Right lobe of liver (tissue), 6 donors: Measurements from ENCODE around the gene AWAT1. TPM values are rescaled to one million over a fixed set of nuclear protein-coding genes. Genes with fewer than 3 reads are reported as not detected.
"Not testable (repeated sequence)": the region's sequence is repeated elsewhere in the genome, so short reads cannot be mapped to it uniquely, and the experiment has no call there.

ENCODE experiments used
- ATAC-seq, 4 donors: fragments of 200-7000 bp; cut with Tn5 transposase; one replicate each; pipeline ENCODE4 v1.9.1; 2020; ENCODE audit warnings: mild to moderate bottlenecking in 4 of 4, moderate library complexity in 4 of 4
- DNase-seq, 3 donors: peaks; one replicate each; pipeline ENCODE4 v3.0.0-alpha.2; 2020
- H3K27ac ChIP-seq, 3 donors: fragments of 200-600 bp; one replicate each; pipeline ENCODE4 v1.8.0; 2022
- H3K27me3 ChIP-seq, 2 donors: fragments of 200-600 bp; one replicate each; pipeline ENCODE4 v1.8.0; 2022
- H3K36me3 ChIP-seq, 4 donors: fragments of 200-600 bp; sonication (generic) in 1 of 4; one replicate each; pipeline versions ENCODE4 v1.5.1 to v1.8.0; 2017 to 2022; ENCODE audit warnings: control low read depth in 1 of 4
- H3K4me1 ChIP-seq, 4 donors: fragments of 200-600 bp; sonication (generic) in 1 of 4; one replicate each; pipeline versions ENCODE4 v1.5.1 to v1.8.0; 2017 to 2022; ENCODE audit warnings: control low read depth in 1 of 4
- H3K4me3 ChIP-seq, 3 donors: fragments of 200-600 bp; one replicate each; pipeline ENCODE4 v1.8.0; 2022
- H3K9me3 ChIP-seq, 4 donors: fragments of 200-600 bp; sonication (generic) in 1 of 4; one replicate each; pipeline versions ENCODE4 v1.5.1 to v1.8.0; 2017 to 2022; ENCODE audit warnings: control low read depth in 1 of 4
- POLR2A ChIP-seq: fragments of 450-650 bp; IDR thresholded peaks from one replicate; pipeline ENCODE4 v1.6.1; 2017; ENCODE audit warnings: antibody characterized with exemption, mild to moderate bottlenecking
- WGBS: methylation state at CpG from one replicate; pipeline ENCODE4 v1.1.6; 2018; ENCODE audit warnings: low coverage, low lambda C conversion rate; ENCODE audit not compliant: insufficient coverage; ENCODE audit errors: missing lambda C conversion rate; 5-methylcytosine and 5-hydroxymethylcytosine counted together
- intact Hi-C, 2 donors: fragments of 100-400 bp; cut with DNase I; formaldehyde crosslinking; loops; one replicate each; pipeline versions ENCODE4 v1.11.2 to v1.14.1; 2022
- total RNA-seq, 6 experiments: library from RNA; depleted of rRNA in 2 of 6; stranded (reverse); fragments of >200 nt in 2 of 6; fragmentation: NEBNext Ultra II Directional in 3 of 6; extraction: Animal tissue kit (Norgen Biotek cat#: 25700) in 3 of 6; gene quantifications; one replicate each; pipeline versions ENCODE4 v1.1.0 to v1.2.4, GENCODE V29; 2016 to 2023
- TF ChIP-seq, protein P1 (sequence below), 4 donors: fragments of 200-600 bp in 3 of 4; fragments of 450-650 bp in 1 of 4; IDR thresholded peaks; one replicate each; pipeline versions ENCODE4 v1.5.1 to v1.8.0; 2016 to 2022; ENCODE audit warnings: antibody characterized with exemption in 4 of 4, mild to moderate bottlenecking in 2 of 4
- donor health status: DM: no; HTN: yes; CAD: no.
- donor health status: DM: no; HTN: no; CAD: no.
- donor health status: DM: no; HTN: no; CAD: no.
- donor health status: DM: no; HTN: yes; CAD: no.
- donor health status: DM: no; HTN: yes; CAD: no.

The AWAT1 gene
- total RNA-seq, 6 experiments from 2014 or later, result not detected

DNA sequence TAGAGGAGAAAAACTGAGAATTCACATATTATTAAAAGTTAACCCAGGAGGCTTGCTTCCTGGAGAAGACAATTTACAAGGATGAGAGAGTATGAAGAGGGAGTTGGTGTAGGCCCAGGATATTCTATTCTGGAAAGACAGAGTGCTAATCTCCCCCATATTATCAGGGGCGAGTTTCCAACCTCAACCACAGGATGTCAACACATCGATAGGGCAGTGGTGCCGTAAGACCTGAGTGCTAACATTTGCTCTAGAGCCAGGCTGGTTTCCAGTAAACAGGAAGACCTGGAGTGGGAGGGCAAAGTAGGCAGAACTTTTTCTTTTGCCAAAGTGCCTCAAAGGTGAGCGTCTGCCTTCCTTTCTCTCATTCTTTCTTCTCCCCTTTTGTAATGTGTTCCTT, 2.8 kb upstream of the AWAT1 start:
- no peak overlapping the region for H3K27ac ChIP-seq
- intact Hi-C loops, result no loop called here
- H3K9me3 ChIP-seq, result no peaks in the 10 kb centered on the region
- no peaks in the 10 kb centered on the region for H3K27me3 ChIP-seq
- no peaks in the 10 kb centered on the region for H3K4me1 ChIP-seq
- ATAC-seq, result peak in 3 of 4 donors; percentile 65 to 91 (median 80)
- H3K4me3 ChIP-seq, result no peak overlapping the region
- DNase-seq, result no peak
- no peak for TF ChIP-seq POLR2A
- TF ChIP-seq, protein P1, sequence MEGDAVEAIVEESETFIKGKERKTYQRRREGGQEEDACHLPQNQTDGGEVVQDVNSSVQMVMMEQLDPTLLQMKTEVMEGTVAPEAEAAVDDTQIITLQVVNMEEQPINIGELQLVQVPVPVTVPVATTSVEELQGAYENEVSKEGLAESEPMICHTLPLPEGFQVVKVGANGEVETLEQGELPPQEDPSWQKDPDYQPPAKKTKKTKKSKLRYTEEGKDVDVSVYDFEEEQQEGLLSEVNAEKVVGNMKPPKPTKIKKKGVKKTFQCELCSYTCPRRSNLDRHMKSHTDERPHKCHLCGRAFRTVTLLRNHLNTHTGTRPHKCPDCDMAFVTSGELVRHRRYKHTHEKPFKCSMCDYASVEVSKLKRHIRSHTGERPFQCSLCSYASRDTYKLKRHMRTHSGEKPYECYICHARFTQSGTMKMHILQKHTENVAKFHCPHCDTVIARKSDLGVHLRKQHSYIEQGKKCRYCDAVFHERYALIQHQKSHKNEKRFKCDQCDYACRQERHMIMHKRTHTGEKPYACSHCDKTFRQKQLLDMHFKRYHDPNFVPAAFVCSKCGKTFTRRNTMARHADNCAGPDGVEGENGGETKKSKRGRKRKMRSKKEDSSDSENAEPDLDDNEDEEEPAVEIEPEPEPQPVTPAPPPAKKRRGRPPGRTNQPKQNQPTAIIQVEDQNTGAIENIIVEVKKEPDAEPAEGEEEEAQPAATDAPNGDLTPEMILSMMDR (IDR thresholded peaks at IDR 0.05), result no peak
- no peaks in the 10 kb centered on the region for H3K36me3 ChIP-seq
- 21% methylated on average over 3 of the region's 4 CpGs for WGBS

DNA sequence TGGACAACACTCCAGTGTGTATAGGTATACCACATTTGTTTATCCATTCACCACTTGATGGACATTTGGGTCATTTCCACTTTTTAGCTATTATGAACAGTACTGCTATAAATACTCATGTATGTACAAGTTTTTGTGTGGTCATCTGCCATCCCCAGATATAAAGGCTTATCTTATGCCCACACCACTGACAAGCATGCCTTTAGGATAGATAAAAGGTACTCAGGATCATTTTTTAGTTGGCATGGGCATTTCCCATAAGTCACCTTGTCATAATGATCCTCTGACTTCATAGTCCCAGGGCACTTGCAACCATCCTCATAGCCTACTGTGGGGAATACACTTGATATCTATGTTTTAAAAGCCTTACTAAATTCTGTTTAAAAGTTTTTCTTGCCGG, 6.3 kb downstream of the AWAT1 start:
- Histone ChIP-seq H3K36me3 (no peaks in the 10 kb centered on the region), H3K4me3 (no peak overlapping the region), H3K4me1 (no peaks in the 10 kb centered on the region), H3K9me3 (no peaks in the 10 kb centered on the region), H3K27ac (no peak overlapping the region), H3K27me3 (no peaks in the 10 kb centered on the region)
- intact Hi-C loops, result no loop called here
- ATAC-seq (no peak), DNase-seq (no peak)
- TF ChIP-seq, protein P1 (IDR thresholded peaks at IDR 0.05), result no peak
- no peak for TF ChIP-seq POLR2A
- WGBS, result 100% methylated on average over 1 of the region's 1 CpG

DNA sequence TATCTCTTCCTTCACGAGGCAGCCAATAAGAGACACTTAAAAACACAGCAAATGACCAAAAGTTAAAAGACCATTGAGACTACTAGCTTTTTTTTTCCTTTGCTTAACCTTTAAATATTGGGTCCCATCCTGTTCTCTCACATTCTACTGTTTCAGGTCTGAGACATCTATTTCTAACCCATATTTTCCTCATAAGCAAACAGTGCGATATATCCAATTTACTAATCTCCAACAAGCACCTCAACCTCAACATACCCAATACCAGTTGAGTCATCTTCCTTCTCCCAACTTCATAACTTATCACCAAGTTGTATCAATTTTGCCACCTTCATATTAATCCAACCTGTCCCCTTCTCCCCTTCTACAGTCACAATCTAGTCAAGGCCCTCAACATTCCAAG, 7.0 kb downstream of the AWAT1 start:
- TF ChIP-seq POLR2A, result no peak
- TF ChIP-seq, protein P1 (IDR thresholded peaks at IDR 0.05), result no peak
- intact Hi-C loops, result no loop called here
- WGBS, result 77% methylated on average over 2 of the region's 2 CpGs
- no peak overlapping the region for H3K27ac ChIP-seq
- H3K4me1 ChIP-seq, result no peaks in the 10 kb centered on the region
- H3K9me3 ChIP-seq, result no peaks in the 10 kb centered on the region
- H3K27me3 ChIP-seq, result no peaks in the 10 kb centered on the region
- DNase-seq (no peak), ATAC-seq (no peak)
- no peak overlapping the region for H3K4me3 ChIP-seq
- no peaks in the 10 kb centered on the region for H3K36me3 ChIP-seq

DNA sequence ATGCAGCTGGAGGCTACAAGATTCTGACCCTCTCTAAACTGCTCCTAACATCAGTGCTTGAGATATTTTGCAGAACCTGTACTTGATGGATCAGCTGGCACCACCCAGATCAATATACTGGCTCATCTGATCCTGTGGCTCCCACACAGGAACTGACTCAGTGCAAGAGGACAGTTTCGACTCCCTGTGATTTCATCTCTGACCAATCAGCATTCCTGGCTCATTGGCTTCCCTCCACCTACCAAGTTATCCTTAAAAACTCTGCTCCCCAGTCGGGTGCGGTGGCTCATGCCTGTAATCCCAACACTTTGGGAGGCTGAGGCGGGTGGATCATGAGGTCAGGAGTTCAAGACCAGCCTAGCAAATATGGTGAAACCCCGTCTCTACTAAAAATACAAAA, 9.1 kb downstream of the AWAT1 start:
- intact Hi-C loops, H3K4me3 ChIP-seq, DNase-seq, ATAC-seq, H3K9me3 ChIP-seq, H3K27me3 ChIP-seq, H3K4me1 ChIP-seq, H3K36me3 ChIP-seq, H3K27ac ChIP-seq: not testable (repeated sequence)
- 59% methylated on average over 3 of the region's 5 CpGs for WGBS

DNA sequence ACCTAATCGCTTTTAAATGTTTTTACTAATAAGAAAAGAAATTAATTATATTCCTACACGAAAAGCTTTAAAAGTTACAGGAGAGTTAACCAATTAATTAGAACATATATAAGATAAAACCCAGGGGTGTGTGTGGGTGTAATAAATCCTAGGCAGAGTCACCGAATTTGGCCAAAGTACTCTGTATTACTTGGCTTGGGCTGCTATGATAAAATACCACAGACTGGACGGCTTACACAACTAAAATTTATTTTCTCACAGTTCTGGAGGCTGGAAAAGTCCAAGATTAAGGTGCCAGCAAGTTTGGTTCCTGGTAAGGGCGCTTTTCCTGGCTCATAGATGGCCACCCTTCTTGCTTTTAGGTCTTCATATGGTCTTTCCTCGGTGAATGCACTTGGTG, 10.4 kb downstream of the AWAT1 start:
- no peak for TF ChIP-seq POLR2A
- TF ChIP-seq, protein P1 (IDR thresholded peaks at IDR 0.05), result no peak
- H3K36me3 ChIP-seq, result no peaks in the 10 kb centered on the region
- ATAC-seq (peak in 1 of 4 donors; percentile 57), DNase-seq (no peak)
- WGBS, result 44% methylated on average over 5 of the region's 6 CpGs
- intact Hi-C loops, result no loop called here
- H3K4me3 ChIP-seq, result no peak overlapping the region
- no peaks in the 10 kb centered on the region for H3K4me1 ChIP-seq
- H3K27ac ChIP-seq, result no peak overlapping the region
- H3K9me3 ChIP-seq, result no peaks in the 10 kb centered on the region
- no peaks in the 10 kb centered on the region for H3K27me3 ChIP-seq
